IMR-90 (cell line): Measurements from ENCODE around the gene C10orf90.

Experiments used
- CEBPB ChIP-seq: IDR thresholded peaks from 2 replicates; pipeline ENCODE4 v1.6.1; 2012; ENCODE audit warnings: low read depth, low read length, improper control_type of control experiment
- FOS ChIP-seq: fragments of 150-350 bp; IDR thresholded peaks from 2 replicates; pipeline ENCODE4 v1.6.1; 2016; ENCODE audit warnings: low read depth, low read length
- MAZ ChIP-seq: IDR thresholded peaks from 2 replicates; pipeline ENCODE4 v1.6.1; 2012; ENCODE audit warnings: low read depth, mild to moderate bottlenecking, low read length, improper control_type of control experiment, moderate library complexity, borderline replicate concordance
- POLR2A ChIP-seq: IDR thresholded peaks from 2 replicates; pipeline ENCODE4 v1.6.1; 2012; ENCODE audit warnings: mild to moderate bottlenecking, low read depth, low read length
- RFX5 ChIP-seq: IDR thresholded peaks from 2 replicates; pipeline ENCODE4 v1.8.0; 2012; ENCODE audit warnings: low read depth, mild to moderate bottlenecking, low read length, moderate library complexity
- TF ChIP-seq, protein P1 (sequence below): conservative IDR thresholded peaks from 2 replicates; pipeline ENCODE4 v1.5.1; 2012; ENCODE audit warnings: mild to moderate bottlenecking, low read depth, low read length, improper control_type of control experiment

DNA sequence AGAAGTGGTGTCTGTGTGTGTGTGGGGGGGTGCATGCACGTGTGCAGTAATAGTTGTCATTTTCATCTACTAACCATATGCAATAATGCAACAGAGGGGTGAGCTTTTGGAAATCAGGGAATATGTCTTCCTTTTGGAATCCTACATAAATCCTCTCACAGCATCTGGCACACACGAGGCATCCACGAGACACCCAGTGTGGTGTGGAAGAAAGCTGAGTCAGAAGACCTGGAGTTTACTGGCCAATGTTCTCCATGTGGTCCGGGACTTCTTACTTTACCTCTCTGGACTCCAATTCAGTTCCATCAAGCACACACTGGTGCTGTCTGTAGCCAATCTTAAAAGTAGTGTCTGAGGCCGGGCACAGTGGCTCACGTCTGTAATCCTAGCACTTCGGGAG lies 43.1 kb upstream of the C10orf90 start:
- TF ChIP-seq, protein P1, sequence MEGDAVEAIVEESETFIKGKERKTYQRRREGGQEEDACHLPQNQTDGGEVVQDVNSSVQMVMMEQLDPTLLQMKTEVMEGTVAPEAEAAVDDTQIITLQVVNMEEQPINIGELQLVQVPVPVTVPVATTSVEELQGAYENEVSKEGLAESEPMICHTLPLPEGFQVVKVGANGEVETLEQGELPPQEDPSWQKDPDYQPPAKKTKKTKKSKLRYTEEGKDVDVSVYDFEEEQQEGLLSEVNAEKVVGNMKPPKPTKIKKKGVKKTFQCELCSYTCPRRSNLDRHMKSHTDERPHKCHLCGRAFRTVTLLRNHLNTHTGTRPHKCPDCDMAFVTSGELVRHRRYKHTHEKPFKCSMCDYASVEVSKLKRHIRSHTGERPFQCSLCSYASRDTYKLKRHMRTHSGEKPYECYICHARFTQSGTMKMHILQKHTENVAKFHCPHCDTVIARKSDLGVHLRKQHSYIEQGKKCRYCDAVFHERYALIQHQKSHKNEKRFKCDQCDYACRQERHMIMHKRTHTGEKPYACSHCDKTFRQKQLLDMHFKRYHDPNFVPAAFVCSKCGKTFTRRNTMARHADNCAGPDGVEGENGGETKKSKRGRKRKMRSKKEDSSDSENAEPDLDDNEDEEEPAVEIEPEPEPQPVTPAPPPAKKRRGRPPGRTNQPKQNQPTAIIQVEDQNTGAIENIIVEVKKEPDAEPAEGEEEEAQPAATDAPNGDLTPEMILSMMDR: no peak
- TF ChIP-seq MAZ: no peak
- no peak for TF ChIP-seq FOS
- TF ChIP-seq RFX5: no peak
- no peak for TF ChIP-seq POLR2A
- no peak for TF ChIP-seq CEBPB
